Vagina (tissue), 2 donors: Measurements from ENCODE around the gene ZNF783. TPM values are rescaled to one million over a fixed set of nuclear protein-coding genes. Genes with fewer than 3 reads are reported as not detected.

ENCODE experiments used
- DNase-seq, 2 donors: peaks; one replicate each; pipeline ENCODE4 v3.0.0-alpha.2; 2017; ENCODE audit errors: extremely low spot score in 2 of 2
- H3K27ac ChIP-seq: fragments of 200-600 bp; sonication (generic); one replicate; pipeline ENCODE4 v1.5.1; 2019
- H3K27me3 ChIP-seq: fragments of 200-600 bp; sonication (generic); one replicate; pipeline ENCODE4 v1.5.1; 2019
- H3K36me3 ChIP-seq, 2 donors: fragments of 200-600 bp; sonication (generic); one replicate each; pipeline ENCODE4 v1.5.1; 2017 to 2019
- H3K4me1 ChIP-seq: fragments of 200-600 bp; sonication (generic); one replicate; pipeline ENCODE4 v1.5.1; 2019
- H3K4me3 ChIP-seq, 2 donors: fragments of 200-600 bp; sonication (generic); 1 replicate in 1 of 2; 2 replicates in 1 of 2; pipeline ENCODE4 v1.5.1; 2016 to 2019
- H3K9me3 ChIP-seq: fragments of 200-600 bp; sonication (generic); one replicate; pipeline ENCODE4 v1.5.1; 2019
- CTCF ChIP-seq, 3 experiments: fragments of 450-650 bp in 2 of 3; fragments of 200-600 bp in 1 of 3; sonication (generic) in 1 of 3; IDR thresholded peaks; one replicate each; pipeline ENCODE4 v1.5.1; 2017 to 2019; ENCODE audit warnings: antibody characterized with exemption in 3 of 3, mild to moderate bottlenecking in 2 of 3, moderate library complexity in 2 of 3
- POLR2A ChIP-seq, 2 donors: fragments of 450-650 bp; IDR thresholded peaks; one replicate each; pipeline ENCODE4 v1.6.1; 2017; ENCODE audit warnings: antibody characterized with exemption in 2 of 2, mild to moderate bottlenecking in 2 of 2, moderate library complexity in 2 of 2
- POLR2AphosphoS5 ChIP-seq, 2 donors: sonication (generic); formaldehyde crosslinking; IDR thresholded peaks; one replicate each; pipeline ENCODE4 v1.9.0; 2017; ENCODE audit warnings: antibody characterized with exemption in 2 of 2, mild to moderate bottlenecking in 2 of 2, low read depth in 1 of 2; ENCODE audit not compliant: insufficient read depth in 1 of 2
- intact Hi-C: fragments of 100-400 bp; cut with DNase I; formaldehyde crosslinking; loops from one replicate; pipeline ENCODE4 v1.15.1; 2023
- total RNA-seq: library from RNA; depleted of rRNA; stranded (reverse); fragments of >200 nt; gene quantifications from one replicate; pipeline ENCODE4 v1.2.3, GENCODE V29; 2016

The ZNF783 gene
- total RNA-seq, 1 donor from 2014 or later, result 13.8 TPM

- H3K27me3 ChIP-seq, result no peaks in the 10 kb centered on the region
- DNase-seq, result no peak
- no peak overlapping the region for H3K4me3 ChIP-seq
- no peaks in the 10 kb centered on the region for H3K9me3 ChIP-seq
- H3K36me3 ChIP-seq, result peaks cover 0 to 37% of the 10 kb centered on the region in 2 donors
- TF ChIP-seq POLR2AphosphoS5 (IDR thresholded peaks at IDR 0.05; ENCODE audit: insufficient read depth in 1 of 2, low read depth in 1 of 2) (no peak), CTCF (IDR thresholded peaks at IDR 0.05) (no peak), POLR2A (IDR thresholded peaks at IDR 0.05) (no peak)
- no peak overlapping the region for H3K27ac ChIP-seq
- peaks cover 11% of the 10 kb centered on the region for H3K4me1 ChIP-seq
- intact Hi-C loops, result no loop called here
Measured at GRCh38 chr7:149280661-149281507, 18.9 kb downstream of the ZNF783 start.

DNA sequence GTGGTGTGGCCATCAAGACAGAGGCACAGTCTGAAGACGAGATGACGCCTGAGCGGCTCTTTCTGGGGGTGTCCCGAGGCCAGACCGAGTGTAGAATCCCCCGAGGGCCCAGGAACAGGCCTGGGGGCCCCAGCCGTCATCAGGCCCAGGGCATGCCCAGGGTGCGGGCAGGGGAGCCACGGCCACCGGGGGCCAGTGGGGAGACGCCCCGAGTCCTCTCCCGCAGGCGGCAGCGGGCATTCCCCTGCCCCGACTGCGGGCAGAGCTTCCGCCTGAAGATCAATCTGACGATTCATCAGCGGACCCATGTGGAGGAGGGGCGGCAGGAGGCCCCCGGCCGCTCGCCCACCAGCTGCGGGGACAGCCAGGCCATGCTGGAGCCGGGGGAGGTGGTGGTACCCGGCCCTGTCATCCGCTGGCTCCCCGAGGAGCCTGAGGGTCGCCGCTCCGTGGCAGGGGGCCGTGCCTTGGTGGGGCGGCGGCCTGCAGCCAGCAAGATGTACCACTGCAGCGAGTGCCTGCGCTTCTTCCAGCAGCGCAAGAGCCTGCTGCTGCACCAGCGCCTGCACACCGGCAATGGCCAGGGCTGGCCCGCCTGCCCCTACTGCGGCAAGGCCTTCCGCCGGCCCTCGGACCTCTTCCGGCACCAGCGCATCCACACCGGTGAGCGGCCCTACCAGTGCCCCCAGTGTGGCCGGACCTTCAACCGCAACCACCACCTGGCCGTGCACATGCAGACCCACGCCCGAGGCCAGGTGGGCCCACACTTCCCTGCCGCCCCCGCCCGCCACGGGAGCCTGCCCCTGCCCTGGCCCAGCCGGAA lies 19.7 kb downstream of the ZNF783 start:
- peaks cover 0 to 29% of the 10 kb centered on the region in 2 donors for H3K36me3 ChIP-seq
- DNase-seq, result no peak
- peaks cover 13% of the 10 kb centered on the region for H3K4me1 ChIP-seq
- H3K27me3 ChIP-seq, result no peaks in the 10 kb centered on the region
- H3K4me3 ChIP-seq, result no peak overlapping the region
- no peak overlapping the region for H3K27ac ChIP-seq
- no peak for TF ChIP-seq POLR2AphosphoS5 (IDR thresholded peaks at IDR 0.05; ENCODE audit: insufficient read depth in 1 of 2, low read depth in 1 of 2)
- TF ChIP-seq POLR2A (IDR thresholded peaks at IDR 0.05), result no peak
- no peak for TF ChIP-seq CTCF (IDR thresholded peaks at IDR 0.05)
- intact Hi-C loops, result no loop called here
- no peaks in the 10 kb centered on the region for H3K9me3 ChIP-seq

DNA sequence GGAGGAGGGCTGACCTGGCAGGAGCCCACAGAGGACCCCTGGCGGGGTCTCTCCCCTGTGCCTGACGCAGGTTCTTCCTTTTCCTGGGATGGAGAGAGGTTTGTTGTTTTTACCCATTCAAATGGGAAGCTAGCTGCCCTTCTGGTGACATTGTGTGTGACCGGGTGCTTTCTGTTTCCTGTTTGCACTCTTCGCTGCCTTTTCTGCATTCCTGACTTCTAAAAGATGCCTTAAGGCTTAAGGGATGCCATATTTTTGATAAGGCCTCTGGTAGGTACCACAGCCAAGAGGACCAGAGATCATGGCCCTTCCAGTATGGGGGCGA lies 20.3 kb downstream of the ZNF783 start:
- no peak overlapping the region for H3K4me3 ChIP-seq
- H3K36me3 ChIP-seq, result peaks cover 0 to 28% of the 10 kb centered on the region in 2 donors
- H3K27ac ChIP-seq, result no peak overlapping the region
- TF ChIP-seq CTCF (IDR thresholded peaks at IDR 0.05), result no peak
- TF ChIP-seq POLR2A (IDR thresholded peaks at IDR 0.05), result no peak
- no peak for TF ChIP-seq POLR2AphosphoS5 (IDR thresholded peaks at IDR 0.05; ENCODE audit: insufficient read depth in 1 of 2, low read depth in 1 of 2)
- H3K9me3 ChIP-seq, result no peaks in the 10 kb centered on the region
- peaks cover 13% of the 10 kb centered on the region for H3K4me1 ChIP-seq
- no peaks in the 10 kb centered on the region for H3K27me3 ChIP-seq
- intact Hi-C loops, result no loop called here
- DNase-seq, result no peak

GRCh38 chr7:149283321-149283720 lies 21.3 kb downstream of the ZNF783 start:
- TF ChIP-seq POLR2AphosphoS5 (IDR thresholded peaks at IDR 0.05; ENCODE audit: insufficient read depth in 1 of 2, low read depth in 1 of 2) (no peak), POLR2A (IDR thresholded peaks at IDR 0.05) (no peak), CTCF (IDR thresholded peaks at IDR 0.05) (no peak)
- intact Hi-C loops, result no loop called here
- Histone ChIP-seq H3K36me3 (peaks cover 0 to 21% of the 10 kb centered on the region in 2 donors), H3K27ac (no peak overlapping the region), H3K4me1 (peaks cover 13% of the 10 kb centered on the region), H3K4me3 (no peak overlapping the region), H3K27me3 (no peaks in the 10 kb centered on the region), H3K9me3 (no peaks in the 10 kb centered on the region)
- no peak for DNase-seq
